OCI-LY7 (cell line): ENCODE data around the gene SLC8B1.

Source experiments
- CTCF ChIP-seq: fragments of 200-600 bp; sonication (generic); conservative IDR thresholded peaks from 2 replicates; pipeline ENCODE4 v1.5.1; 2014; ENCODE audit warnings: mild to moderate bottlenecking, antibody characterized with exemption, low read length, moderate library complexity, mixed read lengths
- EZH2phosphoT487 ChIP-seq: fragments of 200-600 bp; sonication (generic); IDR thresholded peaks from 2 replicates; pipeline ENCODE4 v1.6.1; 2018; ENCODE audit warnings: low read depth, borderline replicate concordance, mild to moderate bottlenecking, mixed run types, antibody characterized with exemption, low read length, moderate library complexity, mixed read lengths

- TF ChIP-seq CTCF (no peak), EZH2phosphoT487 (no peak)
These were observed 31.8 kb downstream of the SLC8B1 start for GRCh38 chr12:113302886-113303640.
